Trophoblast cell (in vitro differentiated cells and primary cell): ENCODE data around the gene PEF1.

Source experiments
- DNase-seq, 2 donors: peaks; one replicate each; pipeline ENCODE4 v3.0.0-alpha.2; 2016
- H2AFZ ChIP-seq: 2 replicates; pipeline ENCODE4 v1.6.1; 2013; ENCODE audit warnings: low read length, moderate library complexity, mild to moderate bottlenecking; ENCODE audit not compliant: insufficient read depth, poor library complexity
- H2AK5ac ChIP-seq: 2 replicates; pipeline ENCODE4 v1.6.1; 2013; ENCODE audit warnings: mild to moderate bottlenecking, low read length
- H2BK120ac ChIP-seq: 2 replicates; pipeline ENCODE4 v1.6.1; 2013; ENCODE audit warnings: low read length, mild to moderate bottlenecking, moderate library complexity; ENCODE audit not compliant: insufficient read depth, poor library complexity
- H2BK12ac ChIP-seq: 2 replicates; pipeline ENCODE4 v1.6.1; 2013; ENCODE audit warnings: mild to moderate bottlenecking, low read length, moderate library complexity
- H2BK5ac ChIP-seq: 2 replicates; pipeline ENCODE4 v1.6.1; 2013; ENCODE audit warnings: low read length, low read depth, moderate library complexity, mild to moderate bottlenecking; ENCODE audit not compliant: poor library complexity
- H3K14ac ChIP-seq: 2 replicates; pipeline ENCODE4 v1.6.1; 2013; ENCODE audit warnings: mild to moderate bottlenecking, low read length
- H3K18ac ChIP-seq: 2 replicates; pipeline ENCODE4 v1.6.1; 2013; ENCODE audit warnings: mild to moderate bottlenecking, low read length
- H3K23ac ChIP-seq: 2 replicates; pipeline ENCODE4 v1.6.1; 2013; ENCODE audit warnings: low read length
- H3K27ac ChIP-seq: 2 replicates; pipeline ENCODE4 v1.5.1; 2013; ENCODE audit warnings: low read depth, mild to moderate bottlenecking, inconsistent platforms, low read length, moderate library complexity
- H3K27me3 ChIP-seq: 2 replicates; pipeline ENCODE4 v1.6.1; 2013; ENCODE audit warnings: inconsistent platforms, mild to moderate bottlenecking, low read length, moderate library complexity; ENCODE audit not compliant: insufficient read depth
- H3K36me3 ChIP-seq, 2 experiments: 1 replicate in 1 of 2; 2 replicates in 1 of 2; pipeline ENCODE4 v1.6.1; 2013; ENCODE audit warnings: low read length in 2 of 2, mild to moderate bottlenecking in 2 of 2, moderate library complexity in 1 of 2; ENCODE audit not compliant: insufficient read depth in 2 of 2, control insufficient read depth in 1 of 2
- H3K4ac ChIP-seq: 2 replicates; pipeline ENCODE4 v1.6.1; 2013; ENCODE audit warnings: low read depth, mild to moderate bottlenecking, low read length, moderate library complexity
- H3K4me1 ChIP-seq, 2 experiments: 1 replicate in 1 of 2; 2 replicates in 1 of 2; pipeline ENCODE4 v1.6.1; 2013; ENCODE audit warnings: low read length in 2 of 2, mild to moderate bottlenecking in 2 of 2, moderate library complexity in 1 of 2; ENCODE audit not compliant: insufficient read depth in 2 of 2, control insufficient read depth in 1 of 2
- H3K4me2 ChIP-seq: 2 replicates; pipeline ENCODE4 v1.6.1; 2013; ENCODE audit warnings: inconsistent platforms, mild to moderate bottlenecking, low read length, moderate library complexity
- H3K4me3 ChIP-seq: 2 replicates; pipeline ENCODE4 v1.5.1; 2013; ENCODE audit warnings: mild to moderate bottlenecking, low read depth, low read length, inconsistent platforms
- H3K79me1 ChIP-seq: one replicate; pipeline ENCODE4 v1.6.1; 2013; ENCODE audit warnings: low read length
- H3K79me2 ChIP-seq: 2 replicates; pipeline ENCODE4 v1.6.1; 2013; ENCODE audit warnings: low read length, mild to moderate bottlenecking; ENCODE audit not compliant: control insufficient read depth, insufficient read depth, poor library complexity
- H3K9ac ChIP-seq: 2 replicates; pipeline ENCODE4 v1.6.1; 2013; ENCODE audit warnings: mild to moderate bottlenecking, low read length
- H3K9me3 ChIP-seq: 2 replicates; pipeline ENCODE4 v1.6.1; 2013; ENCODE audit warnings: low read depth, mild to moderate bottlenecking, control low read depth, inconsistent platforms, low read length; ENCODE audit not compliant: insufficient read depth
- H4K12ac ChIP-seq: 2 replicates; pipeline ENCODE4 v1.6.1; 2013; ENCODE audit warnings: low read depth, mild to moderate bottlenecking, low read length, moderate library complexity
- H4K8ac ChIP-seq: 2 replicates; pipeline ENCODE4 v1.6.1; 2013; ENCODE audit warnings: low read depth, mild to moderate bottlenecking, low read length, moderate library complexity
- H4K91ac ChIP-seq: one replicate; pipeline ENCODE4 v1.6.1; 2013; ENCODE audit warnings: low read depth, mild to moderate bottlenecking, low read length, moderate library complexity
- WGBS: extraction: QIAGEN DNeasy Blood & Tissue Kit; methylation state at CpG from one replicate; pipeline ENCODE4 v1.1.7; 2013; ENCODE audit warnings: missing lambda C conversion rate; ENCODE audit not compliant: insufficient read length, insufficient coverage; ENCODE audit errors: extremely low coverage; 5-methylcytosine and 5-hydroxymethylcytosine counted together

The PEF1 gene

DNA sequence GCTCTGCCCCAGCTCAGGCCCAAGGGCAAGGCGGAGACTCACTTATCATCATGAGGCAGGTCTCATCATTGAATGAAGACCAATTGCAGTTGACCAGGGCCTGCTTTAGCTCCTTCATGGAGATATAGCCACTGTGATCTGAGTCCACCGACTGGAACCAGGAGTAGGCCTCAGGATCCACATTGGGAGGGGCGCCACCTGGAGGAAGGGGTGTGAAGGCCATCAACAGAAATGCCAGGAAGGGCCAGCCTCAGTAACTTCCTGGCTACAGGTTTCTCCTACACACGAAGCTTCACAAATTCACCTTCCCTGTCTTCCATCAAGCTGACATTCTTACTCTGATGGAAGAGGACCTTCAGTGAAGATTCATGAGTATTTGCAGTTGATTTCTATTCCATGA, 11.6 kb downstream of the PEF1 start:
- Histone ChIP-seq H4K91ac (peak overlapping the region; percentile 59), H3K14ac (peak overlapping the region; percentile 25), H3K27me3 (no peaks in the 10 kb centered on the region), H3K4me3 (no peak overlapping the region), H2AFZ (no peak overlapping the region), H3K79me1 (peaks cover 36% of the 10 kb centered on the region), H4K8ac (peak overlapping the region; percentile 28), H3K4me1 (peaks cover 28 to 52% of the 10 kb centered on the region in 2 experiments), H2BK12ac (peak overlapping the region; percentile 62), H2AK5ac (peak overlapping the region; percentile 28), H2BK120ac (no peak overlapping the region), H3K9ac (no peak overlapping the region), H3K18ac (peak overlapping the region; percentile 56), H3K4ac (peak overlapping the region; percentile 35), H2BK5ac (peak overlapping the region; percentile 18), H3K36me3 (peaks cover 27 to 37% of the 10 kb centered on the region in 2 experiments), H3K9me3 (no peaks in the 10 kb centered on the region), H3K79me2 (peaks cover 4% of the 10 kb centered on the region), H3K4me2 (no peak overlapping the region), H3K27ac (no peak overlapping the region), H3K23ac (no peak overlapping the region), H4K12ac (no peak overlapping the region)
- peak in 1 of 2 donors; percentile 56 for DNase-seq
- no CpG with 5 or more reads among the region's 4 CpGs for WGBS

DNA sequence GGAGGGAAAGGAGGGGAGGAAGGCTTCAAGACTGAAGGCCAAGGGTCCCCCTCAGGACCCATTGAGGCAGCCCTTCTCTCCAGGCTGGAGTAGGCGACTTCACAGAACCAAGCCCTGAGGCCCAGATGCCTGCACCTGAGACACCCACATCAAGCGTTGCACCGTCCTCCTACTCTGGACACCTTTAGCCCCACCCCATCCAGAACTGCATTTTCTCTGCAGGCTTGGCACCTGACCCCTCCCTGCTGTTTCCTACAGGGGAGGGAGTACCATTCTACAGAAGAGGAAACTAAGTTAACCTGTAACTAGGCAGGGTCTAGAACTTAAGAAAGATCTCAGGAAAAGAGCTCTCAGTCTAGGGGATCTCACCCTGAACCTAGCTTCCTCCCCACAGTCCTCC, 12.0 kb downstream of the PEF1 start:
- Histone ChIP-seq H3K4ac (peak overlapping the region; percentile 35), H3K79me1 (peaks cover 40% of the 10 kb centered on the region), H2BK120ac (no peak overlapping the region), H3K23ac (no peak overlapping the region), H3K4me3 (no peak overlapping the region), H3K27ac (no peak overlapping the region), H3K4me2 (no peak overlapping the region), H4K12ac (no peak overlapping the region), H3K79me2 (peaks cover 7% of the 10 kb centered on the region), H3K27me3 (no peaks in the 10 kb centered on the region), H3K14ac (peak overlapping the region; percentile 23), H2BK5ac (peak overlapping the region; percentile 18), H2AFZ (no peak overlapping the region), H4K8ac (peak overlapping the region; percentile 28), H2BK12ac (peak overlapping the region; percentile 62), H3K36me3 (peaks cover 31 to 40% of the 10 kb centered on the region in 2 experiments), H3K18ac (peak overlapping the region; percentile 56), H3K4me1 (peaks cover 33 to 56% of the 10 kb centered on the region in 2 experiments), H3K9me3 (no peaks in the 10 kb centered on the region), H4K91ac (peak overlapping the region; percentile 61), H2AK5ac (peak overlapping the region; percentile 77), H3K9ac (no peak overlapping the region)
- no peak for DNase-seq
- WGBS = no CpG with 5 or more reads among the region's 3 CpGs

DNA sequence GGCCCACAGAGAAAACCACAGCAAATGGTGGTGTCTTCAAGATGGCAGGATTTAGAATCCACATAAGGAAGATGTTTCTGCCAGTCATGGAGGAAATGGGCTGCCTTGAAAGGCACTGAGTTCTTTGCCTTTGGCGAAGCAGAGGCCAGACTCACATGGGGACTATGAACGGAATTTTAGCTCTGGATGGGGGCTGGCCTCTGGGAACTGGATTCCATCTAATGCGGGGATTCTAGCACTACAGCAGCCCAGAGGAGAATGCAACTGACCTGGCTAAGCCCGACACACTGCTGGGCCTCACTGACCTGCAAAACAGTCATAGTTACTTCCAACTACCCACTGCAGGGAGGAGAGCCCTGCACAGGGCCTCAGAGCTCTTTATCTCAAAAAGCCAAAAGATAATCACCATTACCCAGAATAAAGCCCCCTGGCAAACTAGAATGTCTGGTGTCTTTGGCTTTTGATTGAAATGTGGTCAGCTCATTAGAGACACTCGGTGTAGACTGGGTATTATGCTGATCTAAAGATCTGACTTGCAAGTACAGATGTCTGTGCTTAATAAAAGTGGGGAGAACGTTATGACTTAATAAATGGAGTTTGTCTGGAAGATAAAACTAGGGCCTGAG, 15.6 kb downstream of the PEF1 start:
- no peak overlapping the region for H4K12ac ChIP-seq
- H2AK5ac ChIP-seq = peak overlapping the region; percentile 98
- peaks cover 62% of the 10 kb centered on the region for H3K79me1 ChIP-seq
- no peak overlapping the region for H3K4me3 ChIP-seq
- H3K9me3 ChIP-seq = no peaks in the 10 kb centered on the region
- H4K8ac ChIP-seq = peak overlapping the region; percentile 67
- H3K4me2 ChIP-seq = no peak overlapping the region
- peak overlapping the region; percentile 94 for H2BK120ac ChIP-seq
- peak overlapping the region; percentile 91 for H3K27ac ChIP-seq
- H3K14ac ChIP-seq = peak overlapping the region; percentile 93
- H3K27me3 ChIP-seq = no peaks in the 10 kb centered on the region
- H3K18ac ChIP-seq = peak overlapping the region; percentile 93
- H3K9ac ChIP-seq = no peak overlapping the region
- H3K23ac ChIP-seq = no peak overlapping the region
- H2BK12ac ChIP-seq = peak overlapping the region; percentile 95
- no peak overlapping the region for H2AFZ ChIP-seq
- no CpG with 5 or more reads among the region's 6 CpGs for WGBS
- peak; percentile 96 for DNase-seq
- H3K4me1 ChIP-seq = peaks cover 56 to 69% of the 10 kb centered on the region in 2 experiments
- peak overlapping the region; percentile 64 for H3K4ac ChIP-seq
- H3K36me3 ChIP-seq = peaks cover 33 to 34% of the 10 kb centered on the region in 2 experiments
- peak overlapping the region; percentile 97 for H4K91ac ChIP-seq
- peaks cover 19% of the 10 kb centered on the region for H3K79me2 ChIP-seq
- peak overlapping the region; percentile 95 for H2BK5ac ChIP-seq

DNA sequence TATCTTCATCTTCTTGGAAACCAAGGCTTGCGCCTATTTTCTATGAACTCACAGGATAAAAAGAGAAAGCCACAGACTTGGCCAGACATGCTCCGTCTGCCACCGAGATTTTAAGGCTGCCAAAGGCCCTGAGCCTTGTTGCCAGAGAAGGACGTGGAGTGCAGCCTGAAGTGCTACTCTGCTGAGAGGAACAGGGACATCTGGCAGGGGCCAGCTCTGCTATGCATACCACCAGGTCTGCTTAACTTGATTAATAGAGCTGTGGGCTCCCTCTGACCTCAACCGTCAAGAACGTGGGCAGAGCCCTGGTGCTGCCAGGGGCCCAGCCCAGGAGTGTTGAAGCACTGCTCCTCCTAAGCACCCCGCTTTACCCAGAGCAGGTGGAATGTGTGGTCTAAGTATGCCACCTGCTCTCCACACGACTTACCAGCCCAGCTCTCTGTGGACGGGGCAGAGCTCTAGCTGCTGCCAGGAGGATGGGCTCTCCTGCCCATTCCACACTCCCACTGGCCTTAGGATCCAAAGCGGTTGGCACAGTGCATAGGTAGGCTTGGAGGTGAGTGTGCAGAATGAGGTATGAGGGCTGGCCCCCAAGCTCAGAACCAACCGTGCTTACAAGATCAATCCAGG, 16.6 kb downstream of the PEF1 start:
- Histone ChIP-seq H3K9ac (no peak overlapping the region), H4K91ac (peak overlapping the region; percentile 97), H3K4ac (peak overlapping the region; percentile 64), H3K79me2 (peaks cover 19% of the 10 kb centered on the region), H2BK120ac (peak overlapping the region; percentile 94), H3K18ac (peak overlapping the region; percentile 93), H3K23ac (no peak overlapping the region), H2BK12ac (peak overlapping the region; percentile 95), H3K36me3 (peaks cover 33 to 35% of the 10 kb centered on the region in 2 experiments), H3K4me3 (no peak overlapping the region), H3K4me1 (peaks cover 55 to 65% of the 10 kb centered on the region in 2 experiments), H4K12ac (no peak overlapping the region), H3K9me3 (peaks cover 2% of the 10 kb centered on the region), H3K4me2 (no peak overlapping the region), H3K27me3 (no peaks in the 10 kb centered on the region), H2AK5ac (peak overlapping the region; percentile 98), H3K27ac (peak overlapping the region; percentile 91), H2BK5ac (peak overlapping the region; percentile 95), H4K8ac (peak overlapping the region; percentile 82), H2AFZ (peak overlapping the region; percentile 41), H3K14ac (peak overlapping the region; percentile 93), H3K79me1 (peaks cover 59% of the 10 kb centered on the region)
- peak in 1 of 2 donors; percentile 28 for DNase-seq
- no CpG with 5 or more reads among the region's 11 CpGs for WGBS
